ENCODE data around the gene DHCR24.
A peak's percentile ranks its signal among the peaks of the same experiment; 100 is the strongest.

The DHCR24 gene

GRCh38 chr1:54806931-54807611 is 79.9 kb downstream of the DHCR24 start:
- Mint-ChIP-seq H3K4me3 (no peak overlapping the region), H3K27me3 (ENCODE audit: low read depth) (no peaks in the 10 kb centered on the region), H3K4me1 (ENCODE audit: low read depth) (peaks cover 25% of the 10 kb centered on the region), H3K36me3 (ENCODE audit: low read depth) (no peaks in the 10 kb centered on the region), H3K9me3 (no peaks in the 10 kb centered on the region), H3K27ac (no peak overlapping the region)
- peak; percentile 24 for DNase-seq (ENCODE audit: low spot score)

GRCh38 chr1:54805981-54806381 is 81.0 kb downstream of the DHCR24 start:
- no peak for DNase-seq (ENCODE audit: low spot score)
- Mint-ChIP-seq H3K27ac (no peak overlapping the region), H3K9me3 (no peaks in the 10 kb centered on the region), H3K36me3 (ENCODE audit: low read depth) (no peaks in the 10 kb centered on the region), H3K4me1 (ENCODE audit: low read depth) (peaks cover 32% of the 10 kb centered on the region), H3K27me3 (ENCODE audit: low read depth) (no peaks in the 10 kb centered on the region), H3K4me3 (no peak overlapping the region)

GRCh38 chr1:54805466-54805865 is 81.5 kb downstream of the DHCR24 start:
- peaks cover 32% of the 10 kb centered on the region for H3K4me1 Mint-ChIP-seq (ENCODE audit: low read depth)
- DNase-seq (ENCODE audit: low spot score), result no peak
- H3K27ac Mint-ChIP-seq, result no peak overlapping the region
- no peaks in the 10 kb centered on the region for H3K27me3 Mint-ChIP-seq (ENCODE audit: low read depth)
- no peak overlapping the region for H3K4me3 Mint-ChIP-seq
- H3K9me3 Mint-ChIP-seq, result no peaks in the 10 kb centered on the region
- no peaks in the 10 kb centered on the region for H3K36me3 Mint-ChIP-seq (ENCODE audit: low read depth)

- no peaks in the 10 kb centered on the region for H3K36me3 Mint-ChIP-seq (ENCODE audit: low read depth)
- peak; percentile 35 for DNase-seq (ENCODE audit: low spot score)
- H3K4me3 Mint-ChIP-seq, result no peak overlapping the region
- H3K27ac Mint-ChIP-seq, result peak overlapping the region; percentile 26
- peaks cover 38% of the 10 kb centered on the region for H3K4me1 Mint-ChIP-seq (ENCODE audit: low read depth)
- no peaks in the 10 kb centered on the region for H3K9me3 Mint-ChIP-seq
- H3K27me3 Mint-ChIP-seq (ENCODE audit: low read depth), result no peaks in the 10 kb centered on the region
Measured at GRCh38 chr1:54804471-54805132, 82.4 kb downstream of the DHCR24 start.

- Mint-ChIP-seq H3K4me3 (no peak overlapping the region), H3K27ac (peak overlapping the region; percentile 26), H3K9me3 (no peaks in the 10 kb centered on the region), H3K36me3 (ENCODE audit: low read depth) (no peaks in the 10 kb centered on the region), H3K4me1 (ENCODE audit: low read depth) (peaks cover 45% of the 10 kb centered on the region), H3K27me3 (ENCODE audit: low read depth) (no peaks in the 10 kb centered on the region)
- no peak for DNase-seq (ENCODE audit: low spot score)
Measured at GRCh38 chr1:54803761-54804470, 83.1 kb downstream of the DHCR24 start.

GRCh38 chr1:54800899-54801759 is 85.9 kb downstream of the DHCR24 start, which contains the start of gene TTC22:
Gene TTC22 (minus strand): TSS chr1:54801323. CDS start chr1:54801163, 160 bp downstream.
- peaks cover 40% of the 10 kb centered on the region for H3K4me1 Mint-ChIP-seq (ENCODE audit: low read depth)
- H3K4me3 Mint-ChIP-seq, result peak within 1 kb of the TSS; percentile 92
- DNase-seq (ENCODE audit: low spot score), result peak; percentile 63
- no peaks in the 10 kb centered on the region for H3K36me3 Mint-ChIP-seq (ENCODE audit: low read depth)
- H3K27me3 Mint-ChIP-seq (ENCODE audit: low read depth), result no peaks in the 10 kb centered on the region
- H3K9me3 Mint-ChIP-seq, result no peaks in the 10 kb centered on the region
- peak within 1 kb of the TSS; percentile 79 for H3K27ac Mint-ChIP-seq

GRCh38 chr1:54800041-54800898 is 86.7 kb downstream of the DHCR24 start:
- peak overlapping the region; percentile 42 for H3K27ac Mint-ChIP-seq
- no peaks in the 10 kb centered on the region for H3K36me3 Mint-ChIP-seq (ENCODE audit: low read depth)
- H3K4me3 Mint-ChIP-seq, result peak overlapping the region; percentile 92
- DNase-seq (ENCODE audit: low spot score), result no peak
- no peaks in the 10 kb centered on the region for H3K27me3 Mint-ChIP-seq (ENCODE audit: low read depth)
- H3K4me1 Mint-ChIP-seq (ENCODE audit: low read depth), result peaks cover 40% of the 10 kb centered on the region
- H3K9me3 Mint-ChIP-seq, result no peaks in the 10 kb centered on the region
